HepG2 (cell line): Measurements from ENCODE around the gene ZNF546. TPM values are rescaled to one million over a fixed set of nuclear protein-coding genes. Genes with fewer than 3 reads are reported as not detected.

ENCODE experiments used
- ATAC-seq: fragments of 200-7000 bp; cut with Tn5 transposase; 3 replicates; pipeline ENCODE4 v1.9.1; 2020; ENCODE audit warnings: mild to moderate bottlenecking, moderate library complexity
- BruUV-seq: library from RNA; stranded (reverse); fragments of 400-500 nt; replicated peaks from 2 replicates; lab custom pipeline; 2021; lab: Mats Ljungman, UMichigan
- CTCF ChIA-PET: fragments of 300-600 bp; formaldehyde crosslinking; extraction: SDS; loops from one replicate; lab custom pipeline; 2021; ENCODE audit warnings: low total read pairs, inconsistent platforms, low intra/inter-chr PET ratio; lab: Yijun Ruan, JAX
- POLR2A ChIA-PET: fragments of 350-600 bp; sonication (Branson Sonifier 250); formaldehyde crosslinking; loops from one replicate; lab custom pipeline; 2020; ENCODE audit warnings: antibody characterized with exemption, inconsistent platforms; lab: Yijun Ruan, JAX
- DNase-seq: peaks from one replicate; pipeline ENCODE4 v3.0.0-alpha.2; 2015; ENCODE audit warnings: low spot score
- FAIRE-seq: peaks from 3 replicates; lab custom pipeline; 2011; peaks lifted over from hg19 to GRCh38; lab: Jason Lieb, UNC
- H2AFZ ChIP-seq: one replicate; pipeline ENCODE4 v1.6.1; 2011; ENCODE audit warnings: low read length, inconsistent platforms
- H3K27ac ChIP-seq: fragments of 300-600 bp; 3 replicates; pipeline ENCODE4 v1.8.0; 2011; ENCODE audit warnings: mixed run types, mild to moderate bottlenecking, mixed read lengths, low read length, inconsistent platforms; ENCODE audit not compliant: insufficient read depth; ENCODE audit errors: extremely low read length
- H3K27me3 ChIP-seq, 2 experiments: fragments of 200-600 bp in 1 of 2; 2 replicates in 1 of 2; 3 replicates in 1 of 2; pipeline versions ENCODE4 v1.6.0 to v1.8.0; 2011; ENCODE audit warnings: low read length in 2 of 2, mild to moderate bottlenecking in 2 of 2, moderate library complexity in 2 of 2, inconsistent platforms in 1 of 2; ENCODE audit not compliant: insufficient read depth in 2 of 2, control insufficient read depth in 1 of 2
- H3K36me3 ChIP-seq, 2 experiments: fragments of 200-600 bp in 1 of 2; replicated peaks in 1 of 2; 2 replicates in 1 of 2; 3 replicates in 1 of 2; pipeline versions ENCODE4 v1.5.1 to v1.8.0; 2011; ENCODE audit warnings: low read length in 2 of 2, inconsistent platforms in 1 of 2; ENCODE audit not compliant: insufficient read depth in 2 of 2, control insufficient read depth in 1 of 2
- H3K4me1 ChIP-seq: 2 replicates; pipeline ENCODE4 v1.5.1; 2012; ENCODE audit warnings: low read length, inconsistent platforms; ENCODE audit not compliant: insufficient read depth
- H3K4me2 ChIP-seq: 2 replicates; pipeline ENCODE4 v1.6.0; 2011; ENCODE audit warnings: low read depth, low read length, inconsistent platforms
- H3K4me3 ChIP-seq, 3 experiments: fragments of 200-600 bp in 1 of 3; sonication (generic), shearing (Covaris generic) in 1 of 3; replicated peaks in 1 of 3; 2 replicates each; pipeline ENCODE4 v1.5.1; 2011 to 2016; ENCODE audit warnings: low read length in 3 of 3, inconsistent platforms in 2 of 3, low read depth in 2 of 3, mild to moderate bottlenecking in 2 of 3, control low read depth in 1 of 3, mixed read lengths in 1 of 3; ENCODE audit not compliant: insufficient read depth in 1 of 3
- H3K79me2 ChIP-seq: one replicate; pipeline ENCODE4 v1.6.1; 2011; ENCODE audit warnings: low read length, inconsistent platforms; ENCODE audit not compliant: insufficient read depth
- H3K9ac ChIP-seq: 2 replicates; pipeline ENCODE4 v1.6.0; 2011; ENCODE audit warnings: mild to moderate bottlenecking, low read depth, low read length, inconsistent platforms; ENCODE audit not compliant: insufficient read depth
- H3K9me3 ChIP-seq: 2 replicates; pipeline ENCODE4 v1.5.1; 2012; ENCODE audit warnings: mild to moderate bottlenecking, low read length
- H4K20me1 ChIP-seq: 2 replicates; pipeline ENCODE4 v1.6.0; 2011; ENCODE audit warnings: inconsistent platforms, mild to moderate bottlenecking, low read length, moderate library complexity; ENCODE audit not compliant: insufficient read depth
- CREB1 ChIP-seq, 2 experiments: fragments of 450-650 bp in 1 of 2; IDR thresholded peaks; 2 replicates each; pipeline ENCODE4 v1.6.1; 2016 to 2017; ENCODE audit warnings: control low read depth in 1 of 2, mild to moderate bottlenecking in 1 of 2, missing compliant biosample characterization in 1 of 2, missing genetic modification characterization in 1 of 2
- HOXA3 ChIP-seq: sonication (generic); formaldehyde crosslinking; IDR thresholded peaks from 2 replicates; pipeline ENCODE4 v1.5.0; 2020; ENCODE audit warnings: missing genetic modification reagents
- ISX ChIP-seq: sonication (generic); formaldehyde crosslinking; conservative IDR thresholded peaks from 2 replicates; pipeline ENCODE4 v1.5.0; 2020; ENCODE audit warnings: missing genetic modification reagents
- KDM2A ChIP-seq: sonication (generic); formaldehyde crosslinking; IDR thresholded peaks from 2 replicates; pipeline ENCODE4 v1.4.0; 2020; ENCODE audit warnings: low read depth, missing genetic modification reagents, borderline replicate concordance
- MED8 ChIP-seq: sonication (generic); formaldehyde crosslinking; IDR thresholded peaks from 2 replicates; pipeline ENCODE4 v1.8.1; 2023; ENCODE audit warnings: mild to moderate bottlenecking, missing genetic modification reagents; ENCODE audit not compliant: insufficient replicate concordance
- POGZ ChIP-seq: sonication (generic); formaldehyde crosslinking; IDR thresholded peaks from 2 replicates; pipeline ENCODE4 v1.4.0; 2020; ENCODE audit warnings: mild to moderate bottlenecking, missing genetic modification reagents
- RORA ChIP-seq: sonication (generic); formaldehyde crosslinking; IDR thresholded peaks from 2 replicates; pipeline ENCODE4 v1.5.0; 2020; ENCODE audit warnings: mild to moderate bottlenecking, missing genetic modification reagents, moderate library complexity
- SNRNP70 ChIP-seq: fragments of 200-400 bp; formaldehyde crosslinking; IDR thresholded peaks from 2 replicates; pipeline ENCODE4 v1.6.1; 2017; ENCODE audit warnings: mild to moderate bottlenecking, low read depth, low read length, moderate library complexity
- ZFX ChIP-seq: sonication (generic); formaldehyde crosslinking; IDR thresholded peaks from 2 replicates; pipeline ENCODE4 v1.4.0; 2020; ENCODE audit warnings: mild to moderate bottlenecking, low read depth, missing genetic modification reagents, moderate library complexity
- ZIK1 ChIP-seq: sonication (generic); formaldehyde crosslinking; IDR thresholded peaks from 2 replicates; pipeline ENCODE4 v1.5.0; 2020; ENCODE audit warnings: mild to moderate bottlenecking, low read depth, missing genetic modification reagents, borderline replicate concordance
- ZNF747 ChIP-seq: sonication (generic); formaldehyde crosslinking; IDR thresholded peaks from 2 replicates; pipeline ENCODE4 v1.8.1; 2023; ENCODE audit warnings: missing genetic modification reagents, mild to moderate bottlenecking, borderline replicate concordance
- ZNF780A ChIP-seq: sonication (generic); formaldehyde crosslinking; IDR thresholded peaks from 2 replicates; pipeline ENCODE4 v1.8.0; 2022; ENCODE audit warnings: mild to moderate bottlenecking, missing genetic modification reagents, moderate library complexity
- ZSCAN9 ChIP-seq: IDR thresholded peaks from 2 replicates; pipeline ENCODE4 v1.6.1; 2016; ENCODE audit warnings: borderline replicate concordance
- in situ Hi-C: cut with HindIII; loops from 2 replicates; pipeline ENCODE4 v1.10.0; 2017; ENCODE audit warnings: low pct_unique_long_range_greater_than_20kb; ENCODE audit not compliant: extremely low pct_ligation_motif_present
- intact Hi-C: fragments of 100-400 bp; cut with micrococcal nuclease; formaldehyde crosslinking; loops from one replicate; pipeline ENCODE4 v1.10.0; 2022; ENCODE audit not compliant: unreplicated experiment
- polyA plus RNA-seq, 8 experiments: library from polyadenylated mRNA; depleted of rRNA in 3 of 8; stranded (reverse) in 7 of 8; unstranded in 1 of 8; fragments of >200 nt; fragmentation: Illumina TruSeq in 4 of 8; extraction: Trizol in 4 of 8; gene quantifications; 2 replicates each; pipeline versions ENCODE4 v1.2.1 to v1.2.3, GENCODE V29; 2011 to 2016; ENCODE audit warnings: low read depth in 4 of 8, missing spikeins in 1 of 8, mixed read lengths in 1 of 8; ENCODE audit not compliant: insufficient read depth in 1 of 8
- total RNA-seq, 5 experiments: library from RNA; depleted of rRNA; stranded (reverse); fragments of >200 nt; fragmentation: Illumina TruSeq; extraction: Trizol; gene quantifications; 2 replicates each; pipeline ENCODE4 v1.2.3, GENCODE V29; 2016; ENCODE audit warnings: low read depth in 1 of 5
- TF ChIP-seq, protein P1 (sequence below): IDR thresholded peaks from 2 replicates; pipeline ENCODE4 v1.6.1; 2016; ENCODE audit warnings: low read depth
- TF ChIP-seq, protein P2 (sequence below): sonication (generic); formaldehyde crosslinking; IDR thresholded peaks from 2 replicates; pipeline ENCODE4 v1.4.0; 2020; ENCODE audit warnings: missing genetic modification reagents, low read depth, mild to moderate bottlenecking, borderline replicate concordance
- TF ChIP-seq, protein P3 (sequence below): sonication (generic); formaldehyde crosslinking; IDR thresholded peaks from 2 replicates; pipeline ENCODE4 v1.8.0; 2022; ENCODE audit warnings: mild to moderate bottlenecking, missing genetic modification reagents
- TF ChIP-seq, protein P4 (sequence below): sonication (generic); formaldehyde crosslinking; IDR thresholded peaks from 2 replicates; pipeline ENCODE4 v1.4.0; 2020; ENCODE audit warnings: missing genetic modification reagents

Gene ZNF546
- total and polyA plus RNA-seq, 2 of the 13 experiments (the other 11 are each of a cell fraction or from before 2014, with no cell fraction given) = 2.2 to 4.1 TPM

DNA sequence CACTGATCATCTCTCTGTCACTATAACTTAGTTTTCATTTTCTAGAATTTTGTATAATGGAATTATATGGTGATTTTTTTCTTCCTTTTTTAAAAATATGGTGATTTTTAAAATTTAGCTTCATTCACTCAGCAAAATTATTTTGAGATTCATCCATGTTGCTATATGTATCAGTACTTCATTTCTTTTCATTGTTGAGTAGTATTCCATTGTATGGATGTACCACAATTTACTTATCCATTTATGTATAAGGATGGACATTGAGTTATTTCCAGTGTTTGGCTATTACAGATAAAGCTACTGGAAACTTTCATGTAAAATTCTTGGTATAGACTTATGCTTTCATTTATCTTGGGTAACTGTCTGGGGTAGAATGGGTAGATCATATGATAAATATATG, 12.8 kb downstream of the ZNF546 start:
- no peak for FAIRE-seq
- no peaks in the 10 kb centered on the region for H4K20me1 ChIP-seq
- in situ Hi-C loops = no loop called here
- no peak for DNase-seq
- H3K9ac ChIP-seq = no peak overlapping the region
- BruUV-seq = no TSS peak
- ChIA-PET POLR2A (no interaction called here), CTCF (no interaction called here)
- H3K27ac ChIP-seq = no peak overlapping the region
- H3K27me3 ChIP-seq = no peaks in the 10 kb centered on the region
- no peaks in the 10 kb centered on the region for H3K79me2 ChIP-seq
- no peak for ATAC-seq
- no peak overlapping the region for H3K4me2 ChIP-seq
- H3K9me3 ChIP-seq = peaks cover 22% of the 10 kb centered on the region
- intact Hi-C loops = no loop called here
- no peaks in the 10 kb centered on the region for H3K4me1 ChIP-seq
- no peak overlapping the region for H3K4me3 ChIP-seq
- H3K36me3 ChIP-seq = peaks cover 10 to 28% of the 10 kb centered on the region in 2 experiments
- no peak overlapping the region for H2AFZ ChIP-seq
- TF ChIP-seq ZNF780A (no peak), MED8 (no peak), ZFX (CRISPR knock-in tag) (no peak), KDM2A (CRISPR knock-in tag) (no peak), POGZ (no peak), HOXA3 (CRISPR knock-in tag) (no peak), CREB1 (IDR thresholded peaks at IDR 0.05) (no peak), CREB1 (CRISPR knock-in tag; IDR thresholded peaks at IDR 0.05) (no peak), ZIK1 (CRISPR knock-in tag) (no peak), ZNF747 (CRISPR knock-in tag) (no peak), SNRNP70 (no peak), ZSCAN9 (CRISPR knock-in tag) (no peak), RORA (CRISPR knock-in tag) (no peak), ISX (CRISPR knock-in tag) (no peak)
- TF ChIP-seq, protein P1, sequence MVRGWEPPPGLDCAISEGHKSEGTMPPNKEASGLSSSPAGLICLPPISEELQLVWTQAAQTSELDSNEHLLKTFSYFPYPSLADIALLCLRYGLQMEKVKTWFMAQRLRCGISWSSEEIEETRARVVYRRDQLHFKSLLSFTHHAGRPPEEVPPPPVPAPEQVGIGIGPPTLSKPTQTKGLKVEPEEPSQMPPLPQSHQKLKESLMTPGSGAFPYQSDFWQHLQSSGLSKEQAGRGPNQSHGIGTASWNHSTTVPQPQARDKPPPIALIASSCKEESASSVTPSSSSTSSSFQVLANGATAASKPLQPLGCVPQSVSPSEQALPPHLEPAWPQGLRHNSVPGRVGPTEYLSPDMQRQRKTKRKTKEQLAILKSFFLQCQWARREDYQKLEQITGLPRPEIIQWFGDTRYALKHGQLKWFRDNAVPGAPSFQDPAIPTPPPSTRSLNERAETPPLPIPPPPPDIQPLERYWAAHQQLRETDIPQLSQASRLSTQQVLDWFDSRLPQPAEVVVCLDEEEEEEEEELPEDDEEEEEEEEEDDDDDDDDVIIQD (CRISPR knock-in tag) = no peak
- TF ChIP-seq, protein P2, sequence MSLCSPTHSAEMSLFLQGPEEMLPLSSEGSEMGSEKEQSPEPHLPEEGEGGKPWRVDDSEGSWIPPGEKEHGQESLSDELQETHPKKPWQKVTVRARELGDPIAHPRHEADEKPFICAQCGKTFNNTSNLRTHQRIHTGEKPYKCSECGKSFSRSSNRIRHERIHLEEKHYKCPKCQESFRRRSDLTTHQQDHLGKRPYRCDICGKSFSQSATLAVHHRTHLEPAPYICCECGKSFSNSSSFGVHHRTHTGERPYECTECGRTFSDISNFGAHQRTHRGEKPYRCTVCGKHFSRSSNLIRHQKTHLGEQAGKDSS (CRISPR knock-in tag) = no peak
- TF ChIP-seq, protein P3, sequence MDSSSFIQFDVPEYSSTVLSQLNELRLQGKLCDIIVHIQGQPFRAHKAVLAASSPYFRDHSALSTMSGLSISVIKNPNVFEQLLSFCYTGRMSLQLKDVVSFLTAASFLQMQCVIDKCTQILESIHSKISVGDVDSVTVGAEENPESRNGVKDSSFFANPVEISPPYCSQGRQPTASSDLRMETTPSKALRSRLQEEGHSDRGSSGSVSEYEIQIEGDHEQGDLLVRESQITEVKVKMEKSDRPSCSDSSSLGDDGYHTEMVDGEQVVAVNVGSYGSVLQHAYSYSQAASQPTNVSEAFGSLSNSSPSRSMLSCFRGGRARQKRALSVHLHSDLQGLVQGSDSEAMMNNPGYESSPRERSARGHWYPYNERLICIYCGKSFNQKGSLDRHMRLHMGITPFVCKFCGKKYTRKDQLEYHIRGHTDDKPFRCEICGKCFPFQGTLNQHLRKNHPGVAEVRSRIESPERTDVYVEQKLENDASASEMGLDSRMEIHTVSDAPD (CRISPR knock-in tag) = no peak
- TF ChIP-seq, protein P4, sequence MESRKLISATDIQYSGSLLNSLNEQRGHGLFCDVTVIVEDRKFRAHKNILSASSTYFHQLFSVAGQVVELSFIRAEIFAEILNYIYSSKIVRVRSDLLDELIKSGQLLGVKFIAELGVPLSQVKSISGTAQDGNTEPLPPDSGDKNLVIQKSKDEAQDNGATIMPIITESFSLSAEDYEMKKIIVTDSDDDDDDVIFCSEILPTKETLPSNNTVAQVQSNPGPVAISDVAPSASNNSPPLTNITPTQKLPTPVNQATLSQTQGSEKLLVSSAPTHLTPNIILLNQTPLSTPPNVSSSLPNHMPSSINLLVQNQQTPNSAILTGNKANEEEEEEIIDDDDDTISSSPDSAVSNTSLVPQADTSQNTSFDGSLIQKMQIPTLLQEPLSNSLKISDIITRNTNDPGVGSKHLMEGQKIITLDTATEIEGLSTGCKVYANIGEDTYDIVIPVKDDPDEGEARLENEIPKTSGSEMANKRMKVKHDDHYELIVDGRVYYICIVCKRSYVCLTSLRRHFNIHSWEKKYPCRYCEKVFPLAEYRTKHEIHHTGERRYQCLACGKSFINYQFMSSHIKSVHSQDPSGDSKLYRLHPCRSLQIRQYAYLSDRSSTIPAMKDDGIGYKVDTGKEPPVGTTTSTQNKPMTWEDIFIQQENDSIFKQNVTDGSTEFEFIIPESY = no peak
